ENCODE measurements around the gene TMEM88. TPM values are rescaled to one million over a fixed set of nuclear protein-coding genes. Genes with fewer than 3 reads are reported as not detected.

TMEM88 gene
- total RNA-seq, 2 experiments from 2014 or later = 0.41 to 4.0 TPM

DNA sequence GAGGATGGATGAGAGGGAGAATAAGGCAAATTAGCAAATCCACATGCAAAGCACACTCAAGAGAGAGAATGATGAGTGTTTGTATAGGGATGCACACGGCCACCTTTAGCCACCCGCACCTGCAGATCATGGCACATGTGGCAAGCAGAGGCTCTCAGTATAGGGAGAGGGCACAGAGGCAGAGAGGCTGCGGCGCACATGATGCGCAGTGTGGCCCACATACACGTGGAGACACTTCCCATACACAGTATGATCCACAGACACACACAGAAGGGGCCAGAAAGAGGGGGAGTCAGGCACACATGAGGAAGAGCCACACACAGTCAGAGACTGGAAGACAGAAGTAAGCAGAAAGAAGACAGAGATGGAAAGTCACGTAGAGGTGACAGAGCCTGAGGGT is 27.2 kb downstream of the TMEM88 start:
- Histone ChIP-seq H3K9me3 (ENCODE audit: low read length) (no peaks in the 10 kb centered on the region), H3K4me3 (ENCODE audit: low read depth, low read length, poor library complexity, severe bottlenecking) (peak overlapping the region; percentile 70), H2AFZ (ENCODE audit: low read length) (no peak overlapping the region), H3K4me1 (ENCODE audit: insufficient read depth, low read length, poor library complexity, severe bottlenecking) (peaks cover 48% of the 10 kb centered on the region), H3K4me2 (ENCODE audit: low read length) (peak overlapping the region; percentile 97), H4K20me1 (ENCODE audit: insufficient read depth, low read length) (no peaks in the 10 kb centered on the region), H3K79me2 (ENCODE audit: insufficient read depth, low read depth, low read length) (peaks cover 68% of the 10 kb centered on the region), H3K36me3 (ENCODE audit: insufficient read depth, low read length) (peaks cover 50% of the 10 kb centered on the region), H3K27ac (ENCODE audit: low read depth, low read length, poor library complexity, severe bottlenecking) (peak overlapping the region; percentile 87), H3K9me2 (ENCODE audit: insufficient read depth, low read length) (no peaks in the 10 kb centered on the region)
- TF ChIP-seq, protein P1, sequence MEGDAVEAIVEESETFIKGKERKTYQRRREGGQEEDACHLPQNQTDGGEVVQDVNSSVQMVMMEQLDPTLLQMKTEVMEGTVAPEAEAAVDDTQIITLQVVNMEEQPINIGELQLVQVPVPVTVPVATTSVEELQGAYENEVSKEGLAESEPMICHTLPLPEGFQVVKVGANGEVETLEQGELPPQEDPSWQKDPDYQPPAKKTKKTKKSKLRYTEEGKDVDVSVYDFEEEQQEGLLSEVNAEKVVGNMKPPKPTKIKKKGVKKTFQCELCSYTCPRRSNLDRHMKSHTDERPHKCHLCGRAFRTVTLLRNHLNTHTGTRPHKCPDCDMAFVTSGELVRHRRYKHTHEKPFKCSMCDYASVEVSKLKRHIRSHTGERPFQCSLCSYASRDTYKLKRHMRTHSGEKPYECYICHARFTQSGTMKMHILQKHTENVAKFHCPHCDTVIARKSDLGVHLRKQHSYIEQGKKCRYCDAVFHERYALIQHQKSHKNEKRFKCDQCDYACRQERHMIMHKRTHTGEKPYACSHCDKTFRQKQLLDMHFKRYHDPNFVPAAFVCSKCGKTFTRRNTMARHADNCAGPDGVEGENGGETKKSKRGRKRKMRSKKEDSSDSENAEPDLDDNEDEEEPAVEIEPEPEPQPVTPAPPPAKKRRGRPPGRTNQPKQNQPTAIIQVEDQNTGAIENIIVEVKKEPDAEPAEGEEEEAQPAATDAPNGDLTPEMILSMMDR (conservative IDR thresholded peaks at IDR 0.05; ENCODE audit: low read length) = no peak
- no peak for TF ChIP-seq EZH2phosphoT487 (IDR thresholded peaks at IDR 0.05; ENCODE audit: borderline replicate concordance, low read depth, low read length)
- POLR2A ChIA-PET = interaction anchor here (1.2 kb wide), 1 partner anchor 31 kb away, joined by 3 read pairs; no protein-coding TSS in a partner anchor
- BruUV-seq (replicated peaks) = no TSS peak
- intact Hi-C loops (cut with micrococcal nuclease; ENCODE audit: unreplicated experiment) = no loop called here
- CTCF ChIA-PET (ENCODE audit: unreplicated experiment) = no interaction called here
- peak; percentile 70 for DNase-seq (ENCODE audit: low spot score)

DNA sequence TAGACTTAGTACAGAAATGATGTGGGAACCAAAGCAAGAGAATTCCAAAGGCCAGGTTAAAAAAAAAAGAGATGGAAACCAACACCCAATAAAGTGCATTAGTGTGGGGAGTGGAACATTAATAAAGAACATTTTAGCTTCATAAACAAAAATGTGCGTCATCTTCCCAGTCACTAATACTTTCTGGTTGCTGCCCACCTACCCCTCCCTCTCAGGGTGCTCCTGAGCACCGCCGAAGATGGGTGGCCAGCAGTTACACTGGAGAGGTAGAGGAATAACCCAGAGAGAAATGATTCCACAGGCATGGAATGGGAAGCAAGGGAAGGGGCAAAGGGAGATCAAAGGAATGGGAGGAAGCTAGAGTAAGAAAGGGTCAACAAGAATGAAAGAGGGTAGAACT is 27.8 kb downstream of the TMEM88 start:
- intact Hi-C loops (cut with micrococcal nuclease; ENCODE audit: unreplicated experiment) = no loop called here
- Histone ChIP-seq H3K4me3 (ENCODE audit: low read depth, low read length, poor library complexity, severe bottlenecking) (peak overlapping the region; percentile 70), H3K36me3 (ENCODE audit: insufficient read depth, low read length) (peaks cover 45% of the 10 kb centered on the region), H4K20me1 (ENCODE audit: insufficient read depth, low read length) (no peaks in the 10 kb centered on the region), H2AFZ (ENCODE audit: low read length) (no peak overlapping the region; the same call in 1 of the 2 replicates), H3K79me2 (ENCODE audit: insufficient read depth, low read depth, low read length) (peaks cover 65% of the 10 kb centered on the region), H3K27ac (ENCODE audit: low read depth, low read length, poor library complexity, severe bottlenecking) (peak overlapping the region; percentile 87), H3K9me2 (ENCODE audit: insufficient read depth, low read length) (no peaks in the 10 kb centered on the region), H3K4me1 (ENCODE audit: insufficient read depth, low read length, poor library complexity, severe bottlenecking) (peaks cover 48% of the 10 kb centered on the region), H3K9me3 (ENCODE audit: low read length) (no peaks in the 10 kb centered on the region), H3K4me2 (ENCODE audit: low read length) (peak overlapping the region; percentile 97)
- no TSS peak for BruUV-seq (replicated peaks)
- DNase-seq (ENCODE audit: low spot score) = no peak
- CTCF ChIA-PET (ENCODE audit: unreplicated experiment) = no interaction called here
- TF ChIP-seq, protein P1 (conservative IDR thresholded peaks at IDR 0.05; ENCODE audit: low read length) = no peak
- no peak for TF ChIP-seq EZH2phosphoT487 (IDR thresholded peaks at IDR 0.05; ENCODE audit: borderline replicate concordance, low read depth, low read length)
- POLR2A ChIA-PET = interaction anchor here (0.6 to 1.3 kb wide), 5 partner anchors 11 to 364 kb away, joined by 3 to 5 read pairs (median 3); partner anchors contain the start of gene NAA38

DNA sequence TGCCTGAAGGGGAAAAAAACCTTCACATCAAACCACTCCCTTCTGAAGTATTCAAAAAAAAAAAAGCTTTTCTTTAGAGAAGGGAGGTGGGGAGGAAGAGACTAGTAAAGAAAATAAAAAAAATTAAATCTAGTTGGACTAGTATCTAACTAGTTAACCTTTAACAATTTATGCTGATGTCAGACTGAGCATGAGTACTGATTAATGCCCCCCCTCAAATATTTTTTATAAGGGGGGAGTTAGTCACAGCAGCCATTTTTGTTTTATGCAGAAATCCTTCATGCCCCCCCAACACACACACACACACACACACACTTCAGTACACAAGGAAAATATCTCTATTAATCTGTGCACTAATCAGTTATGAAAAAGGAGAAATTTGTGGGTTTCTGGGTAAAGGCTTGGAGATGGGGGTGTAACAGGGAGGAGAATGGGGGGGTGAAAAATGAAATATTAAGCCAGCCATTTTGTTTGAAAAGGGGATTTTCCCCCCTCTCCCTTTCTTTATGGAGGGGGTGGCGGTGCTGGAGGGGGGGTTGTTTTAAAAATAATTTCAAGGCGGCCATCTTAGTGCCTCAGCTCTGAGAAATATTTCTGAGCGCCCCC is 29.0 kb downstream of the TMEM88 start:
- ChIA-PET CTCF (ENCODE audit: unreplicated experiment) (no interaction called here), POLR2A (interaction anchor here (0.6 to 1.3 kb wide), 2 partner anchors 12 to 53 kb away, joined by 3 to 5 read pairs; no protein-coding TSS in a partner anchor)
- Histone ChIP-seq H3K9me3 (ENCODE audit: low read length) (no peaks in the 10 kb centered on the region), H3K79me2 (ENCODE audit: insufficient read depth, low read depth, low read length) (peaks cover 65% of the 10 kb centered on the region), H3K4me1 (ENCODE audit: insufficient read depth, low read length, poor library complexity, severe bottlenecking) (peaks cover 60% of the 10 kb centered on the region), H4K20me1 (ENCODE audit: insufficient read depth, low read length) (0 out of 2 replicates have a peak, but pooled peaks cover 5% of the 10 kb centered on the region), H3K4me3 (ENCODE audit: low read depth, low read length, poor library complexity, severe bottlenecking) (peak overlapping the region; percentile 70), H3K36me3 (ENCODE audit: insufficient read depth, low read length) (peaks cover 37% of the 10 kb centered on the region), H3K4me2 (ENCODE audit: low read length) (peak overlapping the region; percentile 97), H2AFZ (ENCODE audit: low read length) (no peak overlapping the region; the same call in 1 of the 2 replicates), H3K27ac (ENCODE audit: low read depth, low read length, poor library complexity, severe bottlenecking) (peak overlapping the region; percentile 87), H3K9me2 (ENCODE audit: insufficient read depth, low read length) (no peaks in the 10 kb centered on the region)
- no TSS peak for BruUV-seq (replicated peaks)
- intact Hi-C loops (cut with micrococcal nuclease; ENCODE audit: unreplicated experiment) = no loop called here
- TF ChIP-seq, protein P1 (conservative IDR thresholded peaks at IDR 0.05; ENCODE audit: low read length) = no peak
- TF ChIP-seq EZH2phosphoT487 (IDR thresholded peaks at IDR 0.05; ENCODE audit: borderline replicate concordance, low read depth, low read length) = no peak
- peak; percentile 61 for DNase-seq (ENCODE audit: low spot score)
